IMR-90 (cell line): ENCODE data around the gene DAG1. TPM values are rescaled to one million over a fixed set of nuclear protein-coding genes. Genes with fewer than 3 reads are reported as not detected.

Experiments
- ATAC-seq: fragments of 200-7000 bp; cut with Tn5 transposase; 2 replicates; pipeline ENCODE4 v1.9.1; 2020; ENCODE audit warnings: low read depth, mild to moderate bottlenecking, moderate library complexity
- BruUV-seq: library from RNA; stranded (reverse); fragments of 400-500 nt; replicated peaks from 2 replicates; lab custom pipeline; 2021; lab: Mats Ljungman, UMichigan
- CTCF ChIA-PET: fragments of 300-600 bp; formaldehyde crosslinking; extraction: SDS; loops from one replicate; lab custom pipeline; 2021; ENCODE audit warnings: antibody characterized with exemption; lab: Yijun Ruan, JAX
- POLR2A ChIA-PET: fragments of 300-600 bp; sonication (Branson Sonifier 250); formaldehyde crosslinking; loops from one replicate; lab custom pipeline; 2022; ENCODE audit warnings: antibody characterized with exemption; ENCODE audit not compliant: unreplicated experiment; lab: Charles Lee
- DNase-seq: peaks from one replicate; pipeline ENCODE4 v3.0.0; 2013
- H2AFZ ChIP-seq: replicated peaks from 2 replicates; pipeline ENCODE3; 2013; ENCODE audit warnings: low read length, mild to moderate bottlenecking; ENCODE audit not compliant: poor library complexity
- H2AK5ac ChIP-seq: 2 replicates; pipeline ENCODE4 v1.6.1; 2013; ENCODE audit warnings: low read depth, low read length, inconsistent platforms
- H2AK9ac ChIP-seq: replicated peaks from 2 replicates; pipeline ENCODE3; 2013; ENCODE audit warnings: mild to moderate bottlenecking, low read depth, low read length, moderate library complexity; ENCODE audit not compliant: poor library complexity
- H2BK120ac ChIP-seq: 2 replicates; pipeline ENCODE4 v1.6.1; 2013; ENCODE audit warnings: low read depth, low read length, inconsistent platforms
- H2BK15ac ChIP-seq: 3 replicates; pipeline ENCODE4 v1.6.1; 2013; ENCODE audit warnings: low read depth, low read length, inconsistent platforms
- H2BK20ac ChIP-seq: 2 replicates; pipeline ENCODE4 v1.6.1; 2013; ENCODE audit warnings: low read depth, mild to moderate bottlenecking, inconsistent platforms, low read length, moderate library complexity
- H2BK5ac ChIP-seq: 2 replicates; pipeline ENCODE4 v1.6.1; 2013; ENCODE audit warnings: mild to moderate bottlenecking, low read depth, low read length, inconsistent platforms; ENCODE audit not compliant: poor library complexity, severe bottlenecking
- H3K14ac ChIP-seq: replicated peaks from 2 replicates; pipeline ENCODE4 v1.6.1; 2013; ENCODE audit warnings: low read depth, low read length, inconsistent platforms
- H3K18ac ChIP-seq: 2 replicates; pipeline ENCODE4 v1.6.1; 2013; ENCODE audit warnings: low read depth, low read length, control low read depth
- H3K23ac ChIP-seq: 2 replicates; pipeline ENCODE4 v1.6.1; 2013; ENCODE audit warnings: low read depth, low read length, inconsistent platforms
- H3K27ac ChIP-seq: 2 replicates; pipeline ENCODE4 v1.5.1; 2013; ENCODE audit warnings: mild to moderate bottlenecking, control low read depth, low read length; ENCODE audit not compliant: insufficient read depth
- H3K27me3 ChIP-seq: 2 replicates; pipeline ENCODE4 v1.6.1; 2013; ENCODE audit warnings: low read length; ENCODE audit not compliant: control insufficient read depth, insufficient read depth
- H3K36me3 ChIP-seq: 2 replicates; pipeline ENCODE4 v1.6.1; 2013; ENCODE audit warnings: low read length, mixed read lengths; ENCODE audit not compliant: control insufficient read depth, insufficient read depth
- H3K4ac ChIP-seq: 2 replicates; pipeline ENCODE4 v1.6.1; 2013; ENCODE audit warnings: low read depth, low read length, inconsistent platforms
- H3K4me1 ChIP-seq: 2 replicates; pipeline ENCODE4 v1.6.1; 2013; ENCODE audit warnings: low read length, mixed read lengths; ENCODE audit not compliant: control insufficient read depth, insufficient read depth
- H3K4me2 ChIP-seq: 2 replicates; pipeline ENCODE4 v1.6.1; 2013; ENCODE audit warnings: low read depth, mild to moderate bottlenecking, control low read depth, low read length, moderate library complexity
- H3K4me3 ChIP-seq: 2 replicates; pipeline ENCODE4 v1.5.1; 2013; ENCODE audit warnings: low read depth, mild to moderate bottlenecking, control low read depth, low read length, moderate library complexity; ENCODE audit not compliant: insufficient read depth
- H3K56ac ChIP-seq: 2 replicates; pipeline ENCODE4 v1.6.1; 2013; ENCODE audit warnings: low read length, inconsistent platforms; ENCODE audit not compliant: insufficient read depth; ENCODE audit errors: extremely low read depth
- H3K79me1 ChIP-seq, 2 experiments: 2 replicates each; pipeline ENCODE4 v1.6.1; 2013; ENCODE audit warnings: low read length in 2 of 2, inconsistent platforms in 1 of 2, low read depth in 1 of 2
- H3K9ac ChIP-seq: 2 replicates; pipeline ENCODE4 v1.6.1; 2013; ENCODE audit warnings: low read depth, low read length, control low read depth
- H3K9me1 ChIP-seq: 2 replicates; pipeline ENCODE4 v1.6.1; 2013; ENCODE audit warnings: low read length, inconsistent platforms; ENCODE audit not compliant: insufficient read depth
- H3K9me3 ChIP-seq: 2 replicates; pipeline ENCODE4 v1.6.1; 2013; ENCODE audit warnings: low read length; ENCODE audit not compliant: control insufficient read depth, insufficient read depth
- H4K20me1 ChIP-seq: 2 replicates; pipeline ENCODE4 v1.6.1; 2013; ENCODE audit warnings: low read length, inconsistent platforms; ENCODE audit not compliant: insufficient read depth
- H4K5ac ChIP-seq: 2 replicates; pipeline ENCODE4 v1.6.1; 2013; ENCODE audit warnings: mild to moderate bottlenecking, low read depth, low read length, control low read depth
- H4K8ac ChIP-seq, 2 experiments: 2 replicates each; pipeline ENCODE4 v1.6.1; 2013; ENCODE audit warnings: low read depth in 2 of 2, low read length in 2 of 2, control low read depth in 1 of 2, inconsistent platforms in 1 of 2
- H4K91ac ChIP-seq: 2 replicates; pipeline ENCODE4 v1.6.1; 2013; ENCODE audit warnings: low read depth, low read length, inconsistent platforms; ENCODE audit not compliant: insufficient read depth
- BHLHE40 ChIP-seq: fragments of 150-350 bp; IDR thresholded peaks from 2 replicates; pipeline ENCODE4 v1.6.1; 2016; ENCODE audit warnings: mild to moderate bottlenecking, low read depth, low read length
- CEBPB ChIP-seq: IDR thresholded peaks from 2 replicates; pipeline ENCODE4 v1.6.1; 2012; ENCODE audit warnings: low read depth, low read length, improper control_type of control experiment
- CHD1 ChIP-seq: IDR thresholded peaks from 2 replicates; pipeline ENCODE4 v1.6.1; 2012; ENCODE audit warnings: low read depth, low read length, improper control_type of control experiment
- CTCF ChIP-seq: conservative IDR thresholded peaks from 2 replicates; pipeline ENCODE4 v1.5.1; 2012; ENCODE audit warnings: mild to moderate bottlenecking, low read depth, low read length, improper control_type of control experiment
- ELK1 ChIP-seq: fragments of 150-350 bp; IDR thresholded peaks from 2 replicates; pipeline ENCODE4 v1.6.1; 2016; ENCODE audit warnings: low read depth, mild to moderate bottlenecking, low read length, moderate library complexity, borderline replicate concordance
- FOS ChIP-seq: fragments of 150-350 bp; IDR thresholded peaks from 2 replicates; pipeline ENCODE4 v1.6.1; 2016; ENCODE audit warnings: low read depth, low read length
- MAFK ChIP-seq: IDR thresholded peaks from 2 replicates; pipeline ENCODE4 v1.6.1; 2012; ENCODE audit warnings: low read depth, low read length, improper control_type of control experiment
- MAZ ChIP-seq: IDR thresholded peaks from 2 replicates; pipeline ENCODE4 v1.6.1; 2012; ENCODE audit warnings: low read depth, mild to moderate bottlenecking, low read length, improper control_type of control experiment, moderate library complexity, borderline replicate concordance
- MXI1 ChIP-seq: IDR thresholded peaks from 2 replicates; pipeline ENCODE4 v1.6.1; 2012; ENCODE audit warnings: low read depth, mild to moderate bottlenecking, low read length, moderate library complexity, borderline replicate concordance
- NFE2L2 ChIP-seq: fragments of 150-350 bp; IDR thresholded peaks from 2 replicates; pipeline ENCODE4 v1.6.1; 2016; ENCODE audit warnings: low read depth, mild to moderate bottlenecking, low read length
- POLR2A ChIP-seq: IDR thresholded peaks from 2 replicates; pipeline ENCODE4 v1.6.1; 2012; ENCODE audit warnings: mild to moderate bottlenecking, low read depth, low read length
- RAD21 ChIP-seq: IDR thresholded peaks from 2 replicates; pipeline ENCODE4 v1.6.1; 2012; ENCODE audit warnings: low read length, improper control_type of control experiment
- RCOR1 ChIP-seq: IDR thresholded peaks from 2 replicates; pipeline ENCODE4 v1.6.1; 2012; ENCODE audit warnings: mild to moderate bottlenecking, low read length, improper control_type of control experiment; ENCODE audit not compliant: insufficient replicate concordance
- RFX5 ChIP-seq: IDR thresholded peaks from 2 replicates; pipeline ENCODE4 v1.8.0; 2012; ENCODE audit warnings: low read depth, mild to moderate bottlenecking, low read length, moderate library complexity
- SMC3 ChIP-seq: fragments of 150-350 bp; IDR thresholded peaks from 2 replicates; pipeline ENCODE4 v1.6.1; 2016; ENCODE audit warnings: low read depth, mild to moderate bottlenecking, antibody characterized with exemption, low read length, moderate library complexity
- USF2 ChIP-seq: fragments of 150-350 bp; IDR thresholded peaks from 2 replicates; pipeline ENCODE4 v1.6.1; 2017; ENCODE audit warnings: mild to moderate bottlenecking, antibody characterized with exemption, low read length, low read depth
- whole genome bisulfite sequencing, 2 experiments: methylation state at CpG; one replicate each; pipeline versions ENCODE4 v1.1.5 to v1.1.7; 2013; ENCODE audit warnings: missing lambda C conversion rate in 2 of 2; ENCODE audit not compliant: insufficient read length in 1 of 2; ENCODE audit errors: extremely low coverage in 2 of 2; 5-methylcytosine and 5-hydroxymethylcytosine counted together
- dilution Hi-C: fragments of 300-500 bp; cut with HindIII; formaldehyde crosslinking; loops from one replicate; pipeline ENCODE4 v1.14.3; 2018; ENCODE audit warnings: low sequenced_read_pairs; ENCODE audit not compliant: unreplicated experiment
- in situ Hi-C: fragments of 300-500 bp; cut with MboI; formaldehyde crosslinking; loops from 3 replicates; pipeline ENCODE4 v1.14.3; 2019; ENCODE audit warnings: low sequenced_read_pairs, inconsistent platforms, mixed read lengths
- intact Hi-C: fragments of 100-400 bp; cut with micrococcal nuclease; formaldehyde crosslinking; loops from 2 replicates; pipeline ENCODE4 v1.10.0; 2022
- polyA plus RNA-seq, 3 experiments: library from polyadenylated mRNA; depleted of rRNA; stranded (reverse); fragments of >200 nt; gene quantifications; 2 replicates each; pipeline ENCODE4 v1.2.3, GENCODE V29; 2012; ENCODE audit warnings: low replicate concordance in 1 of 3
- total RNA-seq: library from RNA; depleted of rRNA; stranded (reverse); fragments of >200 nt; gene quantifications from 2 replicates; pipeline ENCODE4 v1.2.3, GENCODE V29; 2012

The DAG1 gene
- total and polyA plus RNA-seq, 2 of the 4 experiments (the other 2 are of a cell fraction) = 31.0 to 40.2 TPM

- DNase-seq (no peak), ATAC-seq (no peak)
- Histone ChIP-seq H3K18ac (no peak overlapping the region), H2BK20ac (no peak overlapping the region), H3K4me3 (no peak overlapping the region), H4K20me1 (no peaks in the 10 kb centered on the region; the same call in 1 of the 2 replicates), H3K4me1 (no peaks in the 10 kb centered on the region), H3K14ac (no peak overlapping the region), H2BK5ac (no peak overlapping the region), H3K79me1 (peaks cover 4 to 13% of the 10 kb centered on the region in 2 experiments; a peak in 3 of 4 replicates), H2AK5ac (no peak overlapping the region), H3K9ac (no peak overlapping the region), H3K4ac (no peak overlapping the region), H3K4me2 (no peak overlapping the region), H3K9me1 (peaks cover 13% of the 10 kb centered on the region), H3K36me3 (peaks cover 6% of the 10 kb centered on the region; the same call in 1 of the 2 replicates), H3K27me3 (no peaks in the 10 kb centered on the region), H4K8ac (no peak overlapping the region), H3K23ac (no peak overlapping the region), H3K56ac (no peak overlapping the region), H2AK9ac (no peak overlapping the region), H2BK120ac (no peak overlapping the region), H3K9me3 (no peaks in the 10 kb centered on the region), H4K5ac (no peak overlapping the region), H4K91ac (no peak overlapping the region), H2BK15ac (no peak overlapping the region), H2AFZ (no peak overlapping the region), H3K27ac (no peak overlapping the region)
- WGBS, 2 experiments = no CpG with 5 or more reads among the region's 1 CpG
- BruUV-seq = no TSS peak
- ChIA-PET POLR2A (no interaction called here), CTCF (interaction anchor here (1.8 kb wide), 1 partner anchor 27 kb away, joined by 4 read pairs; no protein-coding TSS in a partner anchor)
- TF ChIP-seq MAZ = no peak
- no peak for TF ChIP-seq SMC3
- no peak for TF ChIP-seq USF2
- TF ChIP-seq RCOR1 = no peak
- no peak for TF ChIP-seq CTCF
- no peak for TF ChIP-seq RFX5
- TF ChIP-seq FOS = no peak
- no peak for TF ChIP-seq MXI1
- TF ChIP-seq CHD1 = no peak
- no peak for TF ChIP-seq RAD21
- no peak for TF ChIP-seq BHLHE40
- TF ChIP-seq NFE2L2 = no peak
- no peak for TF ChIP-seq MAFK
- TF ChIP-seq CEBPB = no peak
- no peak for TF ChIP-seq ELK1
- no peak for TF ChIP-seq POLR2A
- dilution Hi-C loops = no loop called here
- intact Hi-C loops = no loop called here
- in situ Hi-C loops = no loop called here
These were observed 42.8 kb downstream of the DAG1 start for GRCh38 chr3:49512781-49513355.
